HL-60/S4 treated with retinoic acid at 250 ng/mL for 4 days and 3 days (cell line): ENCODE results near the gene TCF20.

ENCODE experiments used
- in situ Hi-C: fragments of 300-500 bp; cut with MboI; formaldehyde crosslinking; loops from 2 replicates; pipeline ENCODE4 v1.7.0; 2022; ENCODE audit warnings: low sequenced_read_pairs

The TCF20 gene

GRCh38 chr22:42283278-42284201 is 13.1 kb upstream of the TCF20 start:
- in situ Hi-C loops: no loop called here

GRCh38 chr22:42282943-42283277 is 12.5 kb upstream of the TCF20 start:
- in situ Hi-C loops: no loop called here

- in situ Hi-C loops: no loop called here
Observed at GRCh38 chr22:42282252-42282942, 11.9 kb upstream of the TCF20 start.

GRCh38 chr22:42281706-42282251 is 11.3 kb upstream of the TCF20 start:
- in situ Hi-C loops: no loop called here

GRCh38 chr22:42281284-42281683 is 10.8 kb upstream of the TCF20 start:
- in situ Hi-C loops: no loop called here

GRCh38 chr22:42280836-42281235 is 10.4 kb upstream of the TCF20 start:
- in situ Hi-C loops: no loop called here

- in situ Hi-C loops: no loop called here
Observed at GRCh38 chr22:42280140-42280539, 9.7 kb upstream of the TCF20 start.

GRCh38 chr22:42279425-42280020 is 9.1 kb upstream of the TCF20 start:
- in situ Hi-C loops: no loop called here

- in situ Hi-C loops: no loop called here
Observed at GRCh38 chr22:42277988-42278776, 7.7 kb upstream of the TCF20 start.

GRCh38 chr22:42277232-42277753 is 6.8 kb upstream of the TCF20 start:
- in situ Hi-C loops: no loop called here

- in situ Hi-C loops: no loop called here
Observed at GRCh38 chr22:42275970-42276369, 5.5 kb upstream of the TCF20 start.

- in situ Hi-C loops: no loop called here
Observed at GRCh38 chr22:42275176-42275575, 4.7 kb upstream of the TCF20 start.

GRCh38 chr22:42273855-42274451 is 3.5 kb upstream of the TCF20 start:
- in situ Hi-C loops: no loop called here

GRCh38 chr22:42272431-42272999 is 2.1 kb upstream of the TCF20 start:
- in situ Hi-C loops: no loop called here

GRCh38 chr22:42271906-42272305 is 1.5 kb upstream of the TCF20 start:
- in situ Hi-C loops: no loop called here

- in situ Hi-C loops: no loop called here
Observed at GRCh38 chr22:42271191-42271813, 849 bp upstream of the TCF20 start.

- in situ Hi-C loops: no loop called here
Observed at GRCh38 chr22:42270176-42270509, 310 bp downstream of the TCF20 start.

- in situ Hi-C loops: no loop called here
Observed at GRCh38 chr22:42269432-42270175, 849 bp downstream of the TCF20 start.
